22Rv1 (cell line): ENCODE data around the gene RXFP2.

ENCODE experiments used
- H3K27ac ChIP-seq: fragments of 450-650 bp; 2 replicates; pipeline ENCODE4 v1.5.1; 2017
- CTCF ChIP-seq: fragments of 450-650 bp; IDR thresholded peaks from 2 replicates; pipeline ENCODE4 v1.5.1; 2017; ENCODE audit warnings: mild to moderate bottlenecking
- ZFX ChIP-seq: fragments of 450-650 bp; IDR thresholded peaks from 2 replicates; pipeline ENCODE4 v1.6.1; 2017; ENCODE audit warnings: antibody characterized with exemption, borderline replicate concordance

RXFP2 gene

GRCh38 chr13:31747966-31748365 lies 8.6 kb downstream of the RXFP2 start:
- H3K27ac ChIP-seq = no peak overlapping the region
- TF ChIP-seq ZFX = no peak
- TF ChIP-seq CTCF = no peak

GRCh38 chr13:31749929-31750328 lies 10.6 kb downstream of the RXFP2 start:
- no peak for TF ChIP-seq ZFX
- TF ChIP-seq CTCF = no peak
- no peak overlapping the region for H3K27ac ChIP-seq

- TF ChIP-seq ZFX (no peak), CTCF (no peak)
- H3K27ac ChIP-seq = no peak overlapping the region
These were observed 15.9 kb downstream of the RXFP2 start for GRCh38 chr13:31755211-31755610.

- no peak overlapping the region for H3K27ac ChIP-seq
- TF ChIP-seq ZFX = no peak
- TF ChIP-seq CTCF = no peak
These were observed 16.5 kb downstream of the RXFP2 start for GRCh38 chr13:31755803-31756212.

- TF ChIP-seq CTCF (no peak), ZFX (no peak)
- no peak overlapping the region for H3K27ac ChIP-seq
These were observed 17.0 kb downstream of the RXFP2 start for GRCh38 chr13:31756346-31756745.

- TF ChIP-seq CTCF = no peak
- TF ChIP-seq ZFX = no peak
- H3K27ac ChIP-seq = no peak overlapping the region
These were observed 22.6 kb downstream of the RXFP2 start for GRCh38 chr13:31761951-31762350.

GRCh38 chr13:31764556-31764955 lies 25.2 kb downstream of the RXFP2 start:
- H3K27ac ChIP-seq = no peak overlapping the region
- no peak for TF ChIP-seq CTCF
- TF ChIP-seq ZFX = no peak
